HL-60 (cell line): ENCODE data around the gene SLC9C2.

Experiments used
- CTCF ChIP-seq: IDR thresholded peaks from one replicate; pipeline ENCODE4 v1.5.1; 2011; ENCODE audit warnings: low read length, control low read depth, inconsistent platforms; ENCODE audit not compliant: insufficient read depth
- POLR2AphosphoS5 ChIP-seq: IDR thresholded peaks from 2 replicates; pipeline ENCODE4 v1.6.1; 2012; ENCODE audit warnings: low read depth
- REST ChIP-seq: IDR thresholded peaks from 2 replicates; pipeline ENCODE4 v1.6.1; 2012; ENCODE audit warnings: low read depth; ENCODE audit not compliant: insufficient replicate concordance

DNA sequence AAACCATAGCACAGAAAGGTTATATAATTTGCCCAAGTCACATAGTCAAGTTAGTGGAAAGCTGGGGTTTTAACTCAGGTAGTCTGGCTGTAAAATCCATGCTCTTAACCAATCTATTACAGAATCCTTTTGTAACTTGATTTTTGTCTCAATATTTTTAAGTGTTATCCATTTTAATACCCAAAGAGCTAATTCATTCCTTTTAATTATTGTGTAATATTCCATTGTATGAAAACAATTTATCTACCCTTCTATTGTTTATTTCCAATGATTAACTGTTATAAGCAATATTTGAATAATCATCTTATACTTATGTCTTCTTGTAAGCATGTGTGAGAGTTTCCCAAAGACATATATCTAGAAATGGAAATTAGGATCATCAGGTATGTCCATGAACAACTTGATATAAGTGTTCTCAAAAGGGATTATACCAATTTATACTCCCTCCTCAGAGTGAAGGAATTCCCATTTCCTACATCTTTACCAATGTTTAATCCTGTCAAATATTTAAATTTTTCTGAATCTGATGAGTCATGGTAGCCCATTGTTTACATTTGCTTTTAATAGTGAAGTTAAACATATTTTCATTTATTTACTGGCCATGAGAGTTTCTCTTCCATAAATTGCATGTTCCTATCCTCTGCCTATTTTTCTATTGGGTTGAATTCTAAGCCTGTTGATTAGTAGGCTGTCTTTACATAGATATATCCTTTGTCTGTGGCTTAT lies 46.2 kb upstream of the SLC9C2 start:
- TF ChIP-seq CTCF (no peak), REST (no peak), POLR2AphosphoS5 (no peak)
